HEK293 (cell line): ENCODE results near the gene KIF1A.

Experiments used
- CTCF ChIP-seq: fragments of 450-650 bp; formaldehyde crosslinking; IDR thresholded peaks from 2 replicates; pipeline ENCODE4 v1.5.1; 2016; ENCODE audit warnings: missing biosample characterization, missing genetic modification characterization
- PRDM1 ChIP-seq: fragments of 450-650 bp; formaldehyde crosslinking; IDR thresholded peaks from 2 replicates; pipeline ENCODE4; 2016; ENCODE audit warnings: missing biosample characterization, missing genetic modification characterization
- PRDM10 ChIP-seq: fragments of 450-650 bp; formaldehyde crosslinking; IDR thresholded peaks from 2 replicates; pipeline ENCODE4 v1.5.1; 2016; ENCODE audit warnings: missing biosample characterization, missing genetic modification characterization
- TRIM28 ChIP-seq: IDR thresholded peaks from 2 replicates; pipeline ENCODE4 v1.6.1; 2011; ENCODE audit warnings: low read length, control low read depth, borderline replicate concordance
- ZBTB21 ChIP-seq: fragments of 450-650 bp; formaldehyde crosslinking; IDR thresholded peaks from 2 replicates; pipeline ENCODE4 v1.5.1; 2017; ENCODE audit warnings: missing biosample characterization, missing genetic modification characterization
- ZNF121 ChIP-seq: fragments of 450-650 bp; formaldehyde crosslinking; IDR thresholded peaks from 2 replicates; pipeline ENCODE4 v1.5.1; 2016; ENCODE audit warnings: missing biosample characterization, missing genetic modification characterization
- ZNF140 ChIP-seq: fragments of 450-650 bp; formaldehyde crosslinking; IDR thresholded peaks from 2 replicates; pipeline ENCODE4 v1.5.1; 2016; ENCODE audit warnings: missing biosample characterization, missing genetic modification characterization
- ZNF214 ChIP-seq: fragments of 450-650 bp; formaldehyde crosslinking; IDR thresholded peaks from 2 replicates; pipeline ENCODE4 v1.5.1; 2017; ENCODE audit warnings: missing biosample characterization, mild to moderate bottlenecking, missing genetic modification characterization, borderline replicate concordance
- ZNF23 ChIP-seq: fragments of 450-650 bp; formaldehyde crosslinking; IDR thresholded peaks from 2 replicates; pipeline ENCODE4 v1.5.1; 2016; ENCODE audit warnings: missing biosample characterization, missing genetic modification characterization, borderline replicate concordance
- ZNF362 ChIP-seq: fragments of 450-650 bp; formaldehyde crosslinking; IDR thresholded peaks from 2 replicates; pipeline ENCODE4 v1.5.1; 2016; ENCODE audit warnings: missing biosample characterization, missing genetic modification characterization
- ZNF510 ChIP-seq: fragments of 450-650 bp; formaldehyde crosslinking; IDR thresholded peaks from 2 replicates; pipeline ENCODE4 v1.5.1; 2018; ENCODE audit warnings: mild to moderate bottlenecking, missing genetic modification characterization, missing biosample characterization; ENCODE audit not compliant: insufficient replicate concordance
- ZNF654 ChIP-seq: fragments of 450-650 bp; formaldehyde crosslinking; IDR thresholded peaks from 2 replicates; pipeline ENCODE4 v1.5.1; 2016; ENCODE audit warnings: low read depth, missing biosample characterization, missing genetic modification characterization
- ZNF704 ChIP-seq: fragments of 450-650 bp; formaldehyde crosslinking; IDR thresholded peaks from 2 replicates; pipeline ENCODE4 v1.5.1; 2016; ENCODE audit warnings: missing biosample characterization, missing genetic modification characterization
- ZNF707 ChIP-seq: fragments of 450-650 bp; formaldehyde crosslinking; IDR thresholded peaks from 2 replicates; pipeline ENCODE4 v1.5.1; 2016; ENCODE audit warnings: missing biosample characterization, missing genetic modification characterization

- TF ChIP-seq PRDM1 (no peak), ZNF704 (tag by site-specific recombination) (no peak), ZNF362 (tag by site-specific recombination) (no peak), CTCF (tag by site-specific recombination) (no peak), ZNF23 (no peak), ZNF140 (tag by site-specific recombination) (no peak), TRIM28 (no peak), ZNF707 (tag by site-specific recombination) (no peak), ZBTB21 (tag by site-specific recombination) (no peak), ZNF654 (no peak), PRDM10 (tag by site-specific recombination) (no peak), ZNF121 (no peak), ZNF510 (tag by site-specific recombination) (no peak), ZNF214 (tag by site-specific recombination) (no peak)
Observed at GRCh38 chr2:240713071-240713927, 106.7 kb downstream of the KIF1A start.
